ENCODE data around the gene SNX11.

SNX11 gene

GRCh38 chr17:48100160-48100559 is 7.4 kb upstream of the SNX11 start:
- DNase-seq: no peak

GRCh38 chr17:48100591-48101011 is 7.0 kb upstream of the SNX11 start:
- DNase-seq: peak; percentile 16

GRCh38 chr17:48101012-48101720 is 6.4 kb upstream of the SNX11 start, which contains the start of gene CBX1:
Gene CBX1 (minus strand): TSS chr17:48101478. CDS start chr17:48077004, 24,474 bp downstream.
- DNase-seq: peak; percentile 96

- DNase-seq: no peak
These were observed 5.4 kb upstream of the SNX11 start for GRCh38 chr17:48102043-48102750.

GRCh38 chr17:48102798-48103715 is 4.5 kb upstream of the SNX11 start:
- peak; percentile 27 for DNase-seq

- DNase-seq: no peak
These were observed 3.1 kb upstream of the SNX11 start for GRCh38 chr17:48104440-48104839.

GRCh38 chr17:48106802-48107136 is 797 bp upstream of the SNX11 start:
- DNase-seq: no peak

GRCh38 chr17:48110761-48111160 is 3.2 kb downstream of the SNX11 start:
- DNase-seq: no peak

GRCh38 chr17:48111937-48112241 is 4.3 kb downstream of the SNX11 start:
- no peak for DNase-seq

GRCh38 chr17:48113201-48113676 is 5.7 kb downstream of the SNX11 start:
- peak; percentile 33 for DNase-seq

- DNase-seq: no peak
These were observed 14.5 kb downstream of the SNX11 start for GRCh38 chr17:48121923-48122664.

GRCh38 chr17:48122665-48123045 is 15.1 kb downstream of the SNX11 start:
- no peak for DNase-seq

- DNase-seq: no peak
These were observed 15.5 kb downstream of the SNX11 start for GRCh38 chr17:48123111-48123510.

- DNase-seq: no peak
These were observed 16.3 kb downstream of the SNX11 start for GRCh38 chr17:48123776-48124388.

GRCh38 chr17:48125829-48126531 is 18.4 kb downstream of the SNX11 start:
- DNase-seq: no peak

- no peak for DNase-seq
These were observed 18.9 kb downstream of the SNX11 start for GRCh38 chr17:48126532-48126850.

GRCh38 chr17:48127371-48128051 is 19.9 kb downstream of the SNX11 start:
- DNase-seq: no peak

GRCh38 chr17:48128400-48128799 is 20.8 kb downstream of the SNX11 start:
- no peak for DNase-seq

- no peak for DNase-seq
These were observed 22.4 kb downstream of the SNX11 start for GRCh38 chr17:48129981-48130380.

- DNase-seq: peak; percentile 41
These were observed 23.8 kb downstream of the SNX11 start for GRCh38 chr17:48131216-48131824.

- DNase-seq: no peak
These were observed 24.8 kb downstream of the SNX11 start for GRCh38 chr17:48132385-48132784.

All from activated naive CD4-positive, alpha-beta T cell treated with anti-CD3 and anti-CD28 coated beads, Interleukin-2, amount 50 U/mL, for 16 hours (primary cell).